SK-N-SH (cell line): ENCODE data around the gene LAMTOR4. TPM values are rescaled to one million over a fixed set of nuclear protein-coding genes. Genes with fewer than 3 reads are reported as not detected.

Experiments
- CTCF ChIA-PET: fragments of 300-600, 350-600 bp; formaldehyde crosslinking; extraction: SDS; loops from one replicate; lab custom pipeline; 2021; lab: Yijun Ruan, JAX
- POLR2A ChIA-PET: fragments of 350-600 bp; sonication (Branson Sonifier 250); formaldehyde crosslinking; extraction: SDS; loops from one replicate; lab custom pipeline; 2020; ENCODE audit warnings: antibody characterized with exemption, inconsistent platforms; lab: Yijun Ruan, JAX
- DNase-seq: peaks from one replicate; pipeline ENCODE4 v3.0.0; 2012
- H2AFZ ChIP-seq: fragments of 200-600 bp; sonication (generic); 2 replicates; pipeline ENCODE4 v1.8.1; 2016; ENCODE audit warnings: antibody characterized with exemption, mild to moderate bottlenecking, low read depth
- H3F3A ChIP-seq: fragments of 200-600 bp; sonication (generic); replicated peaks from 2 replicates; pipeline ENCODE3; 2016; ENCODE audit warnings: antibody characterized with exemption, mild to moderate bottlenecking; ENCODE audit not compliant: insufficient read depth
- H3K27ac ChIP-seq, 2 experiments: fragments of 200-500 bp in 1 of 2; fragments of 200-600 bp in 1 of 2; sonication (Bioruptor generic) in 1 of 2; sonication (generic), shearing (Covaris generic) in 1 of 2; 2 replicates each; pipeline versions ENCODE4 v1.5.1 to v1.6.1; 2014 to 2016; ENCODE audit warnings: low read depth in 2 of 2, inconsistent platforms in 1 of 2, low read length in 1 of 2, mild to moderate bottlenecking in 1 of 2, mixed read lengths in 1 of 2
- H3K27me3 ChIP-seq: fragments of 200-600 bp; sonication (generic), shearing (Covaris generic); 2 replicates; pipeline ENCODE4 v1.6.1; 2016; ENCODE audit warnings: mixed run types; ENCODE audit not compliant: insufficient read depth
- H3K36me3 ChIP-seq, 2 experiments: fragments of 200-500 bp in 1 of 2; fragments of 200-600 bp in 1 of 2; sonication (Bioruptor generic) in 1 of 2; sonication (generic) in 1 of 2; replicated peaks in 1 of 2; 2 replicates each; pipeline versions ENCODE3 to v1.5.1; 2014 to 2016; ENCODE audit warnings: low read length in 1 of 2, mild to moderate bottlenecking in 1 of 2; ENCODE audit not compliant: insufficient read depth in 2 of 2, control insufficient read depth in 1 of 2
- H3K4me1 ChIP-seq, 2 experiments: fragments of 200-500 bp in 1 of 2; fragments of 200-600 bp in 1 of 2; sonication (Bioruptor generic) in 1 of 2; sonication (generic), shearing (Covaris generic) in 1 of 2; 2 replicates each; pipeline versions ENCODE4 v1.5.1 to v1.6.1; 2014 to 2016; ENCODE audit warnings: low read depth in 1 of 2, low read length in 1 of 2, mixed run types in 1 of 2; ENCODE audit not compliant: insufficient read depth in 2 of 2, control insufficient read depth in 1 of 2
- H3K4me2 ChIP-seq: fragments of 200-600 bp; sonication (generic), shearing (Covaris generic); 2 replicates; pipeline ENCODE4 v1.6.1; 2017; ENCODE audit warnings: mixed run types
- H3K4me3 ChIP-seq, 2 experiments: fragments of 200-500 bp in 1 of 2; fragments of 200-600 bp in 1 of 2; sonication (Bioruptor generic) in 1 of 2; sonication (generic), shearing (Covaris generic) in 1 of 2; 2 replicates each; pipeline versions ENCODE4 v1.5.1 to v1.8.1; 2014 to 2016; ENCODE audit warnings: low read depth in 2 of 2, inconsistent platforms in 1 of 2, low read length in 1 of 2, mild to moderate bottlenecking in 1 of 2, mixed read lengths in 1 of 2, moderate library complexity in 1 of 2
- H3K79me2 ChIP-seq: fragments of 200-600 bp; sonication (generic); 2 replicates; pipeline ENCODE4 v1.8.1; 2017; ENCODE audit warnings: mild to moderate bottlenecking; ENCODE audit not compliant: insufficient read depth
- H3K9ac ChIP-seq: fragments of 200-600 bp; sonication (generic); 2 replicates; pipeline ENCODE4 v1.6.1; 2017; ENCODE audit warnings: mixed run types
- H3K9me2 ChIP-seq: fragments of 200-600 bp; sonication (generic); 2 replicates; pipeline ENCODE4 v1.6.1; 2017; ENCODE audit warnings: mixed run types
- H3K9me3 ChIP-seq: fragments of 200-600 bp; sonication (generic); 2 replicates; pipeline ENCODE4 v1.6.1; 2017; ENCODE audit warnings: mixed run types, mild to moderate bottlenecking, moderate library complexity
- H4K20me1 ChIP-seq: fragments of 200-600 bp; sonication (generic); 2 replicates; pipeline ENCODE4 v1.6.1; 2017; ENCODE audit warnings: mild to moderate bottlenecking, mixed run types; ENCODE audit not compliant: insufficient read depth
- EP300 ChIP-seq, 2 experiments: IDR thresholded peaks; 2 replicates each; pipeline versions ENCODE4 v1.4.0 to v1.6.1; 2012; ENCODE audit warnings: borderline replicate concordance in 1 of 2, low read depth in 1 of 2, low read length in 1 of 2
- EZH2phosphoT487 ChIP-seq: fragments of 200-600 bp; sonication (generic); IDR thresholded peaks from 2 replicates; pipeline ENCODE4 v1.6.1; 2017; ENCODE audit warnings: low read depth, mixed run types, mild to moderate bottlenecking, antibody characterized with exemption, moderate library complexity, borderline replicate concordance
- FOXJ3 ChIP-seq: sonication (generic); formaldehyde crosslinking; IDR thresholded peaks from 2 replicates; pipeline ENCODE4 v1.5.1; 2020; ENCODE audit warnings: mild to moderate bottlenecking, missing genetic modification reagents
- GABPA ChIP-seq: IDR thresholded peaks from 2 replicates; pipeline ENCODE4 v1.4.0; 2012; ENCODE audit warnings: low read depth, mild to moderate bottlenecking
- NFIC ChIP-seq: IDR thresholded peaks from 2 replicates; pipeline ENCODE4 v1.4.0; 2012; ENCODE audit warnings: borderline replicate concordance
- RAD21 ChIP-seq: IDR thresholded peaks from 2 replicates; pipeline ENCODE4 v1.6.1; 2012; ENCODE audit warnings: mild to moderate bottlenecking, low read length
- RCOR1 ChIP-seq: fragments of 150-350 bp; IDR thresholded peaks from 2 replicates; pipeline ENCODE4 v1.6.1; 2017; ENCODE audit warnings: antibody characterized with exemption, low read length
- RXRA ChIP-seq: IDR thresholded peaks from 2 replicates; pipeline ENCODE4 v1.4.0; 2012; ENCODE audit warnings: low read depth, mild to moderate bottlenecking, borderline replicate concordance
- TAF1 ChIP-seq: IDR thresholded peaks from 2 replicates; pipeline ENCODE4 v1.6.1; 2012; ENCODE audit warnings: low read depth, mild to moderate bottlenecking, low read length, moderate library complexity, borderline replicate concordance
- TEAD4 ChIP-seq: IDR thresholded peaks from 2 replicates; pipeline ENCODE4 v1.4.0; 2012; ENCODE audit warnings: mild to moderate bottlenecking, borderline replicate concordance; ENCODE audit not compliant: insufficient read depth
- WGBS: methylation state at CpG from one replicate; pipeline ENCODE4 v1.1.6; 2017; ENCODE audit warnings: low lambda C conversion rate; 5-methylcytosine and 5-hydroxymethylcytosine counted together
- polyA plus RNA-seq, 3 experiments: library from polyadenylated mRNA; depleted of rRNA; stranded (reverse); fragments of >200 nt; gene quantifications; 2 replicates each; pipeline ENCODE4 v1.2.3, GENCODE V29; 2012
- TF ChIP-seq, protein P1 (sequence below): fragments of 200-600 bp; sonication (generic); IDR thresholded peaks from 2 replicates; pipeline ENCODE4 v1.6.1; 2017; ENCODE audit warnings: antibody characterized with exemption, mild to moderate bottlenecking, moderate library complexity
- TF ChIP-seq, protein P2 (sequence below): IDR thresholded peaks from 2 replicates; pipeline ENCODE4 v1.4.0; 2012; ENCODE audit warnings: low read depth, borderline replicate concordance
- TF ChIP-seq, protein P3 (sequence below): fragments of 150-350 bp; IDR thresholded peaks from 2 replicates; pipeline ENCODE4 v1.6.1; 2017; ENCODE audit warnings: antibody characterized with exemption, low read length, low read depth, borderline replicate concordance
- TF ChIP-seq, protein P4 (sequence below): IDR thresholded peaks from 2 replicates; pipeline ENCODE4 v1.6.1; 2012; ENCODE audit warnings: mild to moderate bottlenecking, low read depth, low read length, moderate library complexity

The LAMTOR4 gene
- polyA plus RNA-seq, 1 of the 3 experiments (the other 2 are of a cell fraction), result 630 TPM

DNA sequence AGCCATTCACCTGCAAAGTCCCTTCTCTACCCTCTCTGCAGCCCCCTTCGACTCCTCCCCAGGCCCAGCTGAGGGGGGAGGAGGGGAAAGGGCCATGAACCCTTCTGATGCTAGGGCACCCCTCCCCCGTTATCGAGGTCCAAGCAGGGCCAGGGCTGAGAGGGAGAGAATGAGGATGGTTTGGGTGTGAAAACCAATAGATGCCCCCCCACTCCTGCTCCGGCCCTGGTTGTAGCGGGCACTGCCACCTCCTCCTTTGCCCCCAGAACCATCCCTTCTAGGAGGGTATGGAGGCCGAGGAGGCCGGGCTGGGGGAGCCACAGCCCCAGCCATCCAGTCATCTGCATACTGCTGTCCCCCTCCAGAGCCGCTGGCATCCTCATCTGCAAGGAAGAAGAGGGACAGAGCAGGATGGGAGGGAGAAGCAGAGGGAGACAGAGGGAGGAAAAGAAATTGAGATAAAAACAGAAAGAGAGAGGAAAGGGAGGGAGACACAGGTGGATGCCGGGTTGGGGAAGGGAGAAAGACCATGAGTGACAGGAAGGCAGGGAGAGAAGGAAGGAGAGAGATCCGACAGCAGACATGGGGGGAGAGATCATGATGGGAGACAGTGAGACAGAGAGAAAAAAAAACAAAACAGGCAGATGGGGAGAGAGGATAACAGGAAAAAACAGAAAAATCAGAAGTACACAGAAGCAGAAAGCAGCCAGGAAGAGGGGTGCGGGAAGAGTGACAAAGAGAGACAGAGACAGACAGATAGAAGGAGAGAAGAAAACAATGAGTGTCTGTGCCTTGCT is 21.6 kb downstream of the LAMTOR4 start:
- H3F3A ChIP-seq, result peaks cover 18% of the 10 kb centered on the region
- no peak overlapping the region for H2AFZ ChIP-seq
- H3K9me2 ChIP-seq, result no peaks in the 10 kb centered on the region
- H3K27me3 ChIP-seq, result no peaks in the 10 kb centered on the region
- CTCF ChIA-PET, result interaction anchor here (1.3 kb wide), 1 partner anchor 38 kb away, joined by 3 read pairs; no protein-coding TSS in a partner anchor
- peaks cover 0 to 20% of the 10 kb centered on the region in 2 experiments; a peak in 1 of 4 replicates for H3K4me1 ChIP-seq
- H3K36me3 ChIP-seq, result peaks cover 5 to 21% of the 10 kb centered on the region in 2 experiments
- POLR2A ChIA-PET, result no interaction called here
- H3K9ac ChIP-seq, result no peak overlapping the region
- no peak overlapping the region for H3K4me2 ChIP-seq
- H4K20me1 ChIP-seq, result no peaks in the 10 kb centered on the region
- WGBS, result 91% methylated on average over 10 of the region's 11 CpGs
- H3K79me2 ChIP-seq, result peaks cover 1% of the 10 kb centered on the region; the same call in 1 of the 2 replicates
- H3K9me3 ChIP-seq, result no peaks in the 10 kb centered on the region
- TF ChIP-seq RCOR1 (no peak), TAF1 (no peak), NFIC (no peak), GABPA (no peak), FOXJ3 (CRISPR knock-in tag) (no peak)
- TF ChIP-seq, protein P1, sequence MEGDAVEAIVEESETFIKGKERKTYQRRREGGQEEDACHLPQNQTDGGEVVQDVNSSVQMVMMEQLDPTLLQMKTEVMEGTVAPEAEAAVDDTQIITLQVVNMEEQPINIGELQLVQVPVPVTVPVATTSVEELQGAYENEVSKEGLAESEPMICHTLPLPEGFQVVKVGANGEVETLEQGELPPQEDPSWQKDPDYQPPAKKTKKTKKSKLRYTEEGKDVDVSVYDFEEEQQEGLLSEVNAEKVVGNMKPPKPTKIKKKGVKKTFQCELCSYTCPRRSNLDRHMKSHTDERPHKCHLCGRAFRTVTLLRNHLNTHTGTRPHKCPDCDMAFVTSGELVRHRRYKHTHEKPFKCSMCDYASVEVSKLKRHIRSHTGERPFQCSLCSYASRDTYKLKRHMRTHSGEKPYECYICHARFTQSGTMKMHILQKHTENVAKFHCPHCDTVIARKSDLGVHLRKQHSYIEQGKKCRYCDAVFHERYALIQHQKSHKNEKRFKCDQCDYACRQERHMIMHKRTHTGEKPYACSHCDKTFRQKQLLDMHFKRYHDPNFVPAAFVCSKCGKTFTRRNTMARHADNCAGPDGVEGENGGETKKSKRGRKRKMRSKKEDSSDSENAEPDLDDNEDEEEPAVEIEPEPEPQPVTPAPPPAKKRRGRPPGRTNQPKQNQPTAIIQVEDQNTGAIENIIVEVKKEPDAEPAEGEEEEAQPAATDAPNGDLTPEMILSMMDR, result no peak
- peak; percentile 31 for DNase-seq
- H3K4me3 ChIP-seq, result no peak overlapping the region
- H3K27ac ChIP-seq, result no peak overlapping the region

DNA sequence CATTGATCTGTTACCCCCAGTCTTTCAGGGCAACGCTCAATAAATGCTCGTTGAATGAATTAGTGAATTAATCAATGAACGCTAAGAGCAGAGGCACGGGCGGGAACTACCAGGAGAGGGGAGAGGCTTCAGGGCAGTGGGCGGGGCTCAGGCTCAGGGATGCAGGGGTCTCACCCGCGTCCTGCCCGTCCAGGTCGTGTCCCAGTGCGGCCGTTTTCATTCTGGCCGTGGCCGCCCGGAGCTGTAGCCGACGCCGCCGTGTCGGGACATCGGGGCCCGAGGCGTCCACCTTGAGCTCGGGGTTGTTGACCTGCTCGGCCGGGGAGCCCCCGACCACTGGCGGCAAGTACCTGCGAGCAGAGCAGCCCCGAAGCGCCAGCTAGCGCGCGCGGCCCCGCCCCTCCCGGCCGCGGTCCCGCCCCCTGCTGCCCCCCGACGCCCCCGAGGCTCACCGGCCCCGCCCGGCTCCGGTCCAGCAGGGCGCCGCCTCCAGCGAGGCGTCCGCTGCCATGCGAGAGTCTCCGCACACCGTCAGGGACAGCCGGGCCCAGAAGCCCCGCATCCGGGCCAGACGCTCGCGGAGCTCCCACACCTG is 22.5 kb downstream of the LAMTOR4 start:
- Histone ChIP-seq H3K4me3 (no peak overlapping the region), H3K36me3 (peaks cover 6 to 21% of the 10 kb centered on the region in 2 experiments), H3K9me2 (no peaks in the 10 kb centered on the region), H3K4me1 (peaks cover 0 to 27% of the 10 kb centered on the region in 2 experiments; a peak in 1 of 4 replicates), H3F3A (peaks cover 18% of the 10 kb centered on the region), H2AFZ (no peak overlapping the region), H3K9me3 (no peaks in the 10 kb centered on the region), H3K79me2 (peaks cover 8% of the 10 kb centered on the region; the same call in 1 of the 2 replicates), H3K4me2 (no peak overlapping the region), H3K27me3 (no peaks in the 10 kb centered on the region), H3K27ac (no peak overlapping the region), H3K9ac (no peak overlapping the region), H4K20me1 (no peaks in the 10 kb centered on the region)
- TF ChIP-seq EP300 (IDR thresholded peaks at IDR 0.05; ENCODE audit: borderline replicate concordance in 1 of 2, low read depth in 1 of 2, low read length in 1 of 2), result no peak
- TF ChIP-seq, protein P2, sequence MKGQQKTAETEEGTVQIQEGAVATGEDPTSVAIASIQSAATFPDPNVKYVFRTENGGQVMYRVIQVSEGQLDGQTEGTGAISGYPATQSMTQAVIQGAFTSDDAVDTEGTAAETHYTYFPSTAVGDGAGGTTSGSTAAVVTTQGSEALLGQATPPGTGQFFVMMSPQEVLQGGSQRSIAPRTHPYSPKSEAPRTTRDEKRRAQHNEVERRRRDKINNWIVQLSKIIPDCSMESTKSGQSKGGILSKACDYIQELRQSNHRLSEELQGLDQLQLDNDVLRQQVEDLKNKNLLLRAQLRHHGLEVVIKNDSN, result no peak
- TF ChIP-seq TAF1, result no peak
- TF ChIP-seq NFIC, result no peak
- TF ChIP-seq GABPA, result no peak
- no peak for TF ChIP-seq TEAD4
- no peak for TF ChIP-seq RXRA
- TF ChIP-seq RCOR1, result no peak
- TF ChIP-seq, protein P3, sequence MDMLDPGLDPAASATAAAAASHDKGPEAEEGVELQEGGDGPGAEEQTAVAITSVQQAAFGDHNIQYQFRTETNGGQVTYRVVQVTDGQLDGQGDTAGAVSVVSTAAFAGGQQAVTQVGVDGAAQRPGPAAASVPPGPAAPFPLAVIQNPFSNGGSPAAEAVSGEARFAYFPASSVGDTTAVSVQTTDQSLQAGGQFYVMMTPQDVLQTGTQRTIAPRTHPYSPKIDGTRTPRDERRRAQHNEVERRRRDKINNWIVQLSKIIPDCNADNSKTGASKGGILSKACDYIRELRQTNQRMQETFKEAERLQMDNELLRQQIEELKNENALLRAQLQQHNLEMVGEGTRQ, result no peak
- TF ChIP-seq RAD21, result no peak
- TF ChIP-seq, protein P4, sequence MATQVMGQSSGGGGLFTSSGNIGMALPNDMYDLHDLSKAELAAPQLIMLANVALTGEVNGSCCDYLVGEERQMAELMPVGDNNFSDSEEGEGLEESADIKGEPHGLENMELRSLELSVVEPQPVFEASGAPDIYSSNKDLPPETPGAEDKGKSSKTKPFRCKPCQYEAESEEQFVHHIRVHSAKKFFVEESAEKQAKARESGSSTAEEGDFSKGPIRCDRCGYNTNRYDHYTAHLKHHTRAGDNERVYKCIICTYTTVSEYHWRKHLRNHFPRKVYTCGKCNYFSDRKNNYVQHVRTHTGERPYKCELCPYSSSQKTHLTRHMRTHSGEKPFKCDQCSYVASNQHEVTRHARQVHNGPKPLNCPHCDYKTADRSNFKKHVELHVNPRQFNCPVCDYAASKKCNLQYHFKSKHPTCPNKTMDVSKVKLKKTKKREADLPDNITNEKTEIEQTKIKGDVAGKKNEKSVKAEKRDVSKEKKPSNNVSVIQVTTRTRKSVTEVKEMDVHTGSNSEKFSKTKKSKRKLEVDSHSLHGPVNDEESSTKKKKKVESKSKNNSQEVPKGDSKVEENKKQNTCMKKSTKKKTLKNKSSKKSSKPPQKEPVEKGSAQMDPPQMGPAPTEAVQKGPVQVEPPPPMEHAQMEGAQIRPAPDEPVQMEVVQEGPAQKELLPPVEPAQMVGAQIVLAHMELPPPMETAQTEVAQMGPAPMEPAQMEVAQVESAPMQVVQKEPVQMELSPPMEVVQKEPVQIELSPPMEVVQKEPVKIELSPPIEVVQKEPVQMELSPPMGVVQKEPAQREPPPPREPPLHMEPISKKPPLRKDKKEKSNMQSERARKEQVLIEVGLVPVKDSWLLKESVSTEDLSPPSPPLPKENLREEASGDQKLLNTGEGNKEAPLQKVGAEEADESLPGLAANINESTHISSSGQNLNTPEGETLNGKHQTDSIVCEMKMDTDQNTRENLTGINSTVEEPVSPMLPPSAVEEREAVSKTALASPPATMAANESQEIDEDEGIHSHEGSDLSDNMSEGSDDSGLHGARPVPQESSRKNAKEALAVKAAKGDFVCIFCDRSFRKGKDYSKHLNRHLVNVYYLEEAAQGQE, result no peak
- no peak for TF ChIP-seq EZH2phosphoT487
- no peak for DNase-seq
- ChIA-PET CTCF (interaction anchor here (2.7 kb wide), 1 partner anchor 40 kb away, joined by 11 read pairs; no protein-coding TSS in a partner anchor), POLR2A (no interaction called here)
- 83% methylated on average over 15 of the region's 61 CpGs for WGBS
